Activated T-helper 9 cell treated with anti-CD3 and anti-CD28 coated beads, Interleukin-2, amount 50 U/mL, for 16 hours (primary cell): ENCODE data around the gene SOHLH1.
A peak's percentile ranks its signal among the peaks of the same experiment; 100 is the strongest.

Experiments used
- DNase-seq: peaks from one replicate; pipeline ENCODE4 v3.0.0-alpha.2; 2020; ENCODE audit warnings: low read depth

SOHLH1 gene

DNA sequence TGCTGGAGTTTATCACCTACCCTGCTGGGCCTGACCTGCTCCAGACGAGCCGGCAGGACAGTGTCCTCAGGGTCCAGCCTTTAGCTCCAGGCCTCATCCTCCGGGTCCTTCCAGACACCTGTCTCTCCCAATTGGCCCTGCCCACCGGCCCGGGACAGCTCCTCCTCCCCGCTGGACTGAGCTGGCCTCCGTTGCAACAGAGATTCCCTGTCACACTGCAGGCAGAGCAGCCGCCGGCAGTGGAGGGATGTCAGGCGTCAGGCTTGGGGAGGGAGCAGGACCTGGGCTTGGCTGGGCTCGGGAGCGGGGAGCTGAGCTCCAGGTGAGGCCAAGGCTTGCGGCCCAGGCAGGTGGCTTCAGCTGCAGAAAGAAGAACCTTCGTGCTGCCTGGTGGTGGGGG, 4.4 kb upstream of the SOHLH1 start:
- no peak for DNase-seq

DNA sequence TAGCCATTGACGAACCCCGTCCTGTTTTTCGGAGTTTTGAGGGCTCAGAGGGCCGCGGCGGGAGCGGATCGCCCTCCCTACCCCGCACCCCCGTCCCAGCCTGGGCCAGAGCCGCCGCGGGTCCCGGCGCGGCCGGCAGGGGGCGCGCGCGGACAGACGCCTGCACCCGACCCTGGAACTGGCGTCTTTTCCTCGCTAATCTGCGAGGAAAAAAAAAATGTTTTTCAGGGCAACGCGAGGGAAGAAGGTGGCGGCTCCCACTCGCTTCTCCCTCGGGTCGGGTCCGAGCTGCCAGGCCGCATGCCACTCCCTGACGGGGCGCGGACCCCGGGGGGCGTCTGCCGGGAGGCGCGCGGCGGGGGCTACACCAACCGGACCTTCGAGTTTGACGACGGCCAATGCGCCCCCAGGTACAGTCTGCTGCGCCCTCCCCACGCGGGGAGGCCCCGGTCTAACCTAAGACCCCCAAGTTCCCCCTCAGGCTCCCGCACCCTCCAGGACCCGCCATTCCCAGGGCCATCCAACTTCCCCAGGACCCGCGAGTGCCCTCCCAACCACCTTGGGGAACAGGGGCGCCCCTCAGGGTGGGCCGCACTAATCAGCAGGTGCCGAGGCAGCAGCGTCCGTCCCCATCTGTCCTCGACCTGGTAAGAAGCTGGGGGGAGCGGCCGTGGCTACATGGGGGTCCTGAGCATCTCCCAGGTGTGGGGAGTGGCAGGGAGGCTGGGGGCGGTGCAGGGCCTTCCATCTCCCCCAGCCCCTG, 2.9 kb upstream of the SOHLH1 start, which contains the start of gene KCNT1:
Gene KCNT1, plus strand, starts transcription at position 227 of the 763 bp plus-strand sequence. Its CDS starts 74 bp downstream, at position 301.
- DNase-seq = peak; percentile 18

DNA sequence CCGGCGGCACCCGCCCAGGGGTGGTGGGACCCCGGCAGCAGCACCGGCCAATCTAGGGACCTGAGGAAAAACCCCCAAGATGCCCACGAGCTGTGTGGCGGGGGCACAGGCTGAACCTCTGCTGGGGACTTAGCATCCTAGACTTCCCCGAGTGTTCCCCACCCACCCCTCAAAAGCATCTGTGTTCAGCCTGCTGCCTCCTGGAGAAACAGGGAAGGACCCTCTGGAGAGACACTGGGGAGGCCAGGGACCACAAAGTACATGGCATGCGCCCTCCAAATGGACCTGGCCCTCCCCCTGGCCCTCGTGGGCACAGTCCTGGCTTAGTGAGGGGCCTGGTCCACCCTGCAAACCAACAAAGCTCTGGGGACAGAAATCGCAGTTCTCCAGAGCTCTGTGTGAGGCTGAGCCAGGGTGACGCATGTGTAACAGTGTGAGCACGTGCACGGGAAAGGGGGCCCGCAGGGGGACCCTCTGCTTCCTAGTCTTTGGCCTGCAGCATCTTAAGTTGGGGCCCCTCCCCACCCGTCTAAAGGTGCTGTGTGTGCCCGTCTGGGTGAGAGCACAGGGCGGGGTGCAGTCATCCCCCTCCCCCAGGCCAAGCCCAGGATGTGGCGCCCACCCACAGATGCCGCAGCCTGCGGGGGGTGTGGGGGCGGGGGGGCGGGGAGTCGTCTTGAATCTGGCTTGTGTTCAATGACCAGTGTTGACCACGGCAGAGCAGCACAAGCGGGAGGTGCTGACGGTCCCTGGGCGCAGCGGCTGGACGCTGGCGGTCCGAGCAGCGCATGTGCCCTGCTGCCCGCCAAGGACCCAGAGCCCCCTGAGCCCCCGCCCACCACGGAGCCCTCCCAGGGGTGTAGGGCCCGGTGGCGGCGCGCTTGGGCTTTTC, 2.0 kb upstream of the SOHLH1 start:
- no peak for DNase-seq

DNA sequence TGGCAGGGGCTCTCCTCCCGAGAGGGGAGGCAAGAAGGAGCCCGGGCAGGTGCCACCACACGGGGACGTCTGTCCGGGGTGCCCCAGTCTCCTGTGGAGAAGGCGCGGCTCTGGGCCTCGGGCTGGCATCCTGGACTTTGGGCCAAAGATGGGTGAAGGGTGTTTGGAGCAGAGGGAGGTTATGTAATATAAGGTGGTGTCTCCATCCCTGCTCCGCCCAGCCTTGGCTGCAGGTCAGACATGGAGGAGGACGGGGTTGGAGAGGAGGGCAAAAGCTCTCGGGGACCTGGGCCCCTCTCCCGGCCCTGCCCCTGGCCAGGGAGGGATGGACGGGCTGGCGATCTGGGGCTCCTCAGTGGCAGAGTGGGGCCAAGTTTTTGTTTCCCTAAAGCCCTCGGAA, 1.2 kb upstream of the SOHLH1 start:
- DNase-seq = no peak

DNA sequence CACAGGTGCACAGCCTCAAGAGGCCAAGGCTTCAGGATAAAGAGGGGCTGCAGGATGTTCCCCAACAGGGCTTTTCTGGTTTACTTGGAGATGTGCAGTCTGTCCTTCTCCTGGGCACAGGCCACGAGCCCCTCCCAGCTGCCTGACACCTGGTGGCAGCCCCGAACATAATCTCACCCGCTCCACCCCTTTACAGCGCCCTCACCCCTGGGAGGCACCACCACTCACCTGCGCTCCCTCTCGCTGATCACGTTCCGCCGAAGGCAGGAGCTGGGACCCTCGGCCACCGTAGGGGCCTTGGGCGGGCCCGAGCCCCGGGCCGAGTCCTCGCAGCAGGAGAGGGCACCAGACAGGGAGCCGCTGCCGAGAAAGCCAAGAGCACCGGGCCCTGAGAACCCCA, 514 bp downstream of the SOHLH1 start:
- no peak for DNase-seq

DNA sequence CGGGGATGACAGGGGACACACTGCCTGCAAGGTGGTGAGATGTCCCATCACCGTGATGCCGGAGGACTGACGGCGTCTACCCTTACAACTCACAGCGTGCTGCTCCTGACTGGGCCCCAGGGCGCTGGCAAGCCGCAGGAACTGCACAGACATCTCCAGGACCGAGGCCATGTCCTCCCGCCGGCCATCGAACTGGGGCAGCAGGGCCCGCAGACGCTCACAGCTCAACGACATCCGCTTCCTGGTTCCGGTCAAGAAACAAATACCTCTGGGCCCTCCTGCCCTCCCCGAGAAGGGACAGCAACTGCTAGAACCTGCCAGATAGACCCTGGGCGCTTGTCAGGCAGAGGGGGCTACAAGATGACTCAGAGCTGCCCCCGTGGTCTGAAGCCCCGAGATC, 1.0 kb downstream of the SOHLH1 start:
- DNase-seq = no peak

DNA sequence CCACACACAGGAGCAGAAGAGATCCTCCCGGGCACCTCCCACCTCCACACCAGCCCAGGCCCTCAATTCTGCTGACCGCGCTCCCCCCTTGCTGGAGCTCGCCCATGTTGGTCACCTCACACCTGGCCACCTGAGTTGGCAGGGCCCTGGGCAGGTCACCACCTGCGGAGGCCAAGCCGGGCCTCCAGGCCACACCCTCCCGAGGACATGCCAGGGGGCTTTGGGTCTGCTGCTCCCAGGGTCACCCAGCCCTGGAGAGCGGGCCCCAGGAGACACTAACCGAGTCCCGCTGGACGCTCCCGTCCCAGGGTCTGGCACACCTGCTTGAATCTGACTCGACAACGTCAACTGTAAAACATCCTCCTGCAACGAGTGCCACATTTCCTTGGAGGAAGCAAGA, 2.1 kb downstream of the SOHLH1 start:
- no peak for DNase-seq

DNA sequence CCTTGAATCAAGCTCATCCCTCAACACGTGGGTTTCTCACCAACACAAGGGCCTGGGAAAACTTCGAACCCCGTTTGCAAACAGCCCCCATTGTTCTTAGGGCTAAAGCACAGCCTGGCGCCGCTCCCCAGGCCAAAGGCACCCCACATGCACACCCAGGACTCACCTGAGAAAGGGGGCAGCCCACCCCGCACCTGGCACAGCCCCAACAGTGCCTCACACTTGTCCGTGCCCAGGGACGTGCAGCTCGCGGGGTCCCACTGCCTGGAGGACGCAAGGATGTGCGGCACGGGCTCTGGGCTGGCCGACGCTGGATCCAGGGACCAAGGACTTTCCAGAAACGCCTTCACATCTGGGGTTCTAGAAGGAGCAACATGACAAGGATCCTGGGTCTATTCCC, 2.8 kb downstream of the SOHLH1 start:
- DNase-seq = no peak

DNA sequence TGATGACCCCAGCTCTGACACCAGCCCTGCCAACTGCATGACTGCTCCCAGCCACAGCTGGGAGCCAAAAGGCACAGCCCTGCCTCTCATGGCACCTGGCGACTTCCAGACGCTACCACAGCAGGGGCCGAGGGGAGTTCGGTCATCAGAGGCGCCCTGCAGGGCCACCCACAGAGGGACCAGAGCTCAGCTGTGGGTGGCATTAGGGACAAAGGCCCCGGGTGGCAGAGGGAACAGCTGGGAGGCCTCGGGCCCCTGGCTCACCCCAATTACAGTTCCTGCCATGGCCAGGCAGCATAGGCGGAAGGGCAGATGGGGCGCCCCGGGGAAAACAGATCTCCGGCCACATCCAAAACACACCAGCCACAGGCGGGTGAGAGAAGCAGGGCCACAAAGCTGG, 3.6 kb downstream of the SOHLH1 start:
- DNase-seq = no peak

DNA sequence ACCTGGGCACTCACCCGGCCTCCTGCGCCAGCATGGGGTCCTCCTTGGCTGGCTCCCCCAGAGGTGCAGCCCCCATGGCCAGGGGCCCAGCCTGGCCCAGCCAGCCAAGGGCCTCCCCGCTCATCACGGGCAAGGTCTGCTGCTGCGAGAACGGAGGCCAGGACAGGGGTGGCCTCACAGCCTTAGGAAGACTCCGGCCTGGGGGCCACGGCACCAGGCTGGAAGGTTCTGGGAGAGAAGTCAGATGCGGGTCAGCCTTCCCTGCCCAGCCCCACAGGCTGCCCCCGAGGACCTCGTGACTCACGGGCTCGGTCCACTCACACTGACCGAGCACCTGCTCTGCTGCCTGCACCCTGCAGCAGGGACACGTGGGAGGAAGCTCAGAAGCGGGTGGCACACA, 4.2 kb downstream of the SOHLH1 start:
- no peak for DNase-seq

DNA sequence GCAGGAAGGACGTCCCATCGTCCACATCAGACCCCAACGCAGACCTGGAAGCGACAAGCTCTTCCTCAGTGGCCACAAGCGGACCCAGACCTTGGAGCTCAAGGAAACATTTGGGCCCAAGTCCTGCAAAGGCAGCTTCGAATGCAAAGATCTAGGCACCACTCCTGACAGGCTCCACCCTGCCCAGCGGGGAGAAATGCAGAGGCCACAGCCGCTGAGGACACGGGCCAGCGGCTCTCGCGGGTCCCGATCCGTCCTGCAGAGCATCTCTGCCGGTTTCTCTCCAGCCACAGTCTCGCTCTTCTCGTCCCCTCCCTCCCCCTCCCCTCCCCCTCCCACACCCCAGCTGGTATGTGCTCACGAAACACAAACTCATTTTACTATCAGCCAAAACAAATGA, 4.9 kb downstream of the SOHLH1 start:
- DNase-seq = no peak

DNA sequence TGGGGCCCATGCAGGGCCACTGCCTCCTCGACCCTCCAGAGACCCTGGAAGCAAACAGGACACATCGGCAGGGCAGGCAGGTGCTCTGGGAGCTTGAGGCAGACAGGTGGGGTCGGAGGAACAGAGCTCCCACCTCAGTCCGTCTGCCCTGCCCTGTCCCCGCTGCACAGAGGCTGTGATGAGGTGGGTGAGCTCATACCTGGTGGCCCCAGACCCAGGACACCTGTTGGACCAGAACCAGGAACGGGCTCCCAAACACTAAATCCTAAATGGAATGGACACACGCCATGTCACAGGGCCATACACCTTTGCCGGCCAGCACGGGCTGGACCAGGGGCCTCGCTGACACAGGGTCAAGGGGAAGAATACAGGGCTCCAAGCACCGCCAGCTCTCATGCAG, 5.5 kb downstream of the SOHLH1 start:
- no peak for DNase-seq

DNA sequence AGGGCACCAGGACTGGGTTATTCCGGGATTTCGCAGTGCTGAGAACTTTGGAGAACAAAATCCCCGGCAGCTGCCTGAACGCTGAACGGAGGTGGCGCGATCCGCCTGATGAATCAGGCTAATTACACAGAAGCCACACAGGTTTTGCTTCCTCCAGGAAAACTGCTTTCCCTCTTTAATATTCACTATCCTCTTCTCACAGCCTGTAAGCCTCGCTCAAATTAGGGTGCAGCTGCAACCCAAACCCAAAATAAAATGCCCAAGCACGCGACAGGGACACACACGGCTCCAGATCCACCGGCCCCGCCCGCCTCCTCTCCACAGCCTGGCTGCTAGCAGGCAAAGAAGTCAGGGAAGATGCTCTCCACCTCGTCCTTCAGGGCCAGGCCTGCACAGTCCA, 6.0 kb downstream of the SOHLH1 start:
- DNase-seq = no peak

DNA sequence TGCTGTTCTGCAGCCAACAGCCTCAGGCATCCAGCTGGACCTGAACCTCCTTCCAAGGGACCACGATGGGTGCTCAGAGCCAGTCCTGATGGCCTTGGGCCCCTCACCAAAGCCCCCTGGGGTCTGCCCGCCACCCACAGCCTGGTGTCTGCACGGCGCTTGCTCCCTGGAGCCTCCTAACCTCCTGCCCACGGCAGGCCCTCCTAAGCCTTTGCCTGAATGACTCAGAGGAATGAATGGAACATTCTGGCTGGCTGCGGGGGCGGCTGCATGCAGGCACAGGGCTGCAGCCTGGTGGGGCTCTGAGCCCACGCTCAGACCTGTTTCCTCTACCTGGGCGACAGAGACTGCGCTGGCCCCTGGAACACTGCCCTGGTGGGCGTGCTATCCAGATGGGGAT, 6.9 kb downstream of the SOHLH1 start:
- DNase-seq = no peak

DNA sequence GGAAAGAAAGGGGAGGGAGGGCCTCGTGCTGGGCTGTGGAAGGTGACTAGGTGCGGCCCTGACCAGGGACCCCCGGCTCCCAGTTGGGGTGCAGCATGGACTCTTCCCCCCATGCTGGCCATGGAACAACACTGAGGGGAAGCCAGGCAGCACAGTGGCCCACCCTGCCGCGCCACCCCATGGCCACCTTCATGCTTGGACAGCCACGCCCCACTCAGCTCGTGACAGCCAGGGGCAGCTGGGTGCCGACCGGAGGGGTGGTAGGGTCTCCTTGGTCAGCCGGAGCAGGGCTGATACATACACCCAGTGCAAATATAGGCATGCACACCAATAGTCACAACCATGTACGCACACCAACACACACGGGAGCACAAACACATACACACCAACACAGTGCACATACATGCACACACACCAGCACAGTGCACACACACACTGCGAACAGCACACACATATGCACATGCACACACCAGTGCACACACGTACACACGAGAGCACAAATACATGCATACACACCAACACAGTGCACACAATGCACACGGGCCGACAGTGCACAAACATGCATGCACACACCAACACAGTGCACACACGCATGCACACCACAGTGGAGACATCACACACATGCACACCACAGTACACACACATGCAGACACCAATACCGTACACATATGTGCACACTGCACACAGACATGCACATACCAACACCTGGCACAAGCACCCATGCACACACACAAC, 8.3 kb downstream of the SOHLH1 start:
- DNase-seq = no peak

DNA sequence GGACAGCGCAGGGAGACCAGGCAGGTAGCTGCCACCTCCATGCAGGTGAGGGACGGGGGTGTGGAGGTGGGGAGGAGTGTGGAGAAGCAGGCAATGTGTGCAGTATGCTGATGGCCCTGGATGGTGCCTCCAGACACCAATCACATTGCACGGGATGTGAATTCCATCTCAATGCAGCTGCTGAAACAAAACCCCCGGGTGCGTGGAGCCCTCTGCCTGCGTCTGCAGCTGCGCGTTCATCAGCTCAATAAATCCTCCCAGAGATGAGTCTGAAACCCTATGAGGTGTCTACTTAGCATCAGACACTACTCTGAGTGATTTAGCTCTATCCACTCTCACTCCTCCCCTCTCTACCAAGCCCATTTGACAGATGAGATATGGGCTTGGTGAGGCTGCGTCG, 10.3 kb downstream of the SOHLH1 start:
- DNase-seq = no peak

DNA sequence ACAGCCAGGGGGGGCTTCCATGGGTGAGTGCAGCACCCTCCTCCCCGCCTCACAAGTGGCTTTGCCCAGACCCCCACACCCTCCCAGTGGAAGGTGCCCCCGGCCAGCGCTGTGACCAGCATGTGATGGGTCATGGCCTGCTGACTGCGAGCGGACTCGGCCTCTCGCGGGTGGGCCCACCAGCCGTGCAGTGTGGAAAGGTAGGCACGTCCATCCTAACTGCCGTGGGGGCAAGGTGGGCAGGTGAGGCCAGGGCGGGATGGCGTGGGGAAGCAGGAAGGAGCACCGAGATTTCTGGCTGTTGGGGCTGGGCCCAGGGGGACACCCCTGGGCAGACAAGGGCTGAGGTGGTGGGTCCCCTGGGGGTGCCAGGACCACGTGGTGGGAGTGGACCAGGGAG, 12.1 kb downstream of the SOHLH1 start:
- no peak for DNase-seq

DNA sequence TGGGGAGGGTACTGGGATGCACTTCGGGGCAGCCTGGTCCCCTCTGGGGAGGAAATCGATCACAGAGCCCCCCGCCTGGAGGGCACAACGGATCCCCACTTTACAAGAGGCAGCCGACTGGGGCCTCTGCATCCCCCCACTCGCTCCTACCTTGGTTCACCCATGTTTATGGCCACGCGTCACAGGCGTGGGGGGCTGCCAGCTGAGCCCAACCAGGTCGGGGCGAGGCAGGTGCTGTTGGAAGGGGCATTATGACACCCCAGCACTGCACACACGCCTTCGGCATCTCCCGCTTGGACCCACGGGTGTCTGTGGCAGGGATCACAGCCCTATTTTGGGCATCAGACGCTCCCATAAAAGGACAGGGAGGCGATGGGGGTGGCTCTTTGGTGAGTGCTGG, 14.6 kb downstream of the SOHLH1 start:
- DNase-seq = no peak

DNA sequence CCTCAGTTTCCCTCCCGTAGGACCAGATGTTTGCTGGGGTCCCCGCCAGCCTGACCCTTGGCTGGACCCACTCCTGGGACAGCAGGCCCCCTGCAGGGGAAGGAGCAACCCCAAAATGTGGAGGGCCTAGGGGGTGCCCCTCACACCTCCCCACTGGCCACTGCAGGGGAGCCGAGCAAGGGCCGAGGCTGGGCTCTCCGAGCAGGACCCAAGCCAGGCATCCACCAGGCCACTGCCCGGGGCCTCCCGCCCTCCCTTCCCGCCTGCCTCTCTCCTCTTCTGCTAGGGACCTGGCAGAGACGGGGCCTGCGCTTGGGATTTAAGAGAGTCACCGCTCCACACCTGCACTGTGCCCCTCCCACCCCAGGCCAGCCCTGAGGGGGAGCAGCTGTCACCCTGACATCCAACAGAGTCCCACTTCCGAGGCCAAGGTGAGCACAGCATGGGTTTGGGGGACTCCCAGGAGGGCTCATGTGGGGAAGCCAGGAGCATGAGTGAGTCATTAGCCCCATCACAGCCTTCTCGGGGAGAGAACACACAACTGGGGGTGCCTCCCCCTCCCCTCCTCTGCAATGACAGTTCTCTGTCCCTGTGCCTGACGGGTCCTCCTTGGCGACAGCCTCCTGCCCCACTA, 15.8 kb downstream of the SOHLH1 start:
- DNase-seq = no peak

DNA sequence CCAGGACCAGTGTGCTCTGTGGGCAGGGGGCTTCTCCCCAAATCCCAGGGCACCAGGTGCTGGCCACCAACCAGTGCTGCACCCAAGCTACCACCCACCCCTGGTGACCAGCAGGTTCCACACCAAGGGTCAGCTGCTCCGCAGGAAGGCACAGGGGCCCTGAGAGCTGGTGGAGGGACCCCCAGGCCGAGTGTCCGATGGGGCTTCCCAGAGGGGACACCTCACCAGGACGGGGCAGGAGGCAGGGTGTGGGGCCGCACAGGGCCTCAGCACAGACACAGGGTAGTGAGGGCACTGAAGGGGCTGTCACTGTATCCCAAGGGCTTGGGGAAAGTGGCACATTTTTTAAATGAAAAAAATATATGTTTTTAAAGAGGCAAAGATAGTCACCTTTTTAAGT, 18.1 kb downstream of the SOHLH1 start:
- no peak for DNase-seq

DNA sequence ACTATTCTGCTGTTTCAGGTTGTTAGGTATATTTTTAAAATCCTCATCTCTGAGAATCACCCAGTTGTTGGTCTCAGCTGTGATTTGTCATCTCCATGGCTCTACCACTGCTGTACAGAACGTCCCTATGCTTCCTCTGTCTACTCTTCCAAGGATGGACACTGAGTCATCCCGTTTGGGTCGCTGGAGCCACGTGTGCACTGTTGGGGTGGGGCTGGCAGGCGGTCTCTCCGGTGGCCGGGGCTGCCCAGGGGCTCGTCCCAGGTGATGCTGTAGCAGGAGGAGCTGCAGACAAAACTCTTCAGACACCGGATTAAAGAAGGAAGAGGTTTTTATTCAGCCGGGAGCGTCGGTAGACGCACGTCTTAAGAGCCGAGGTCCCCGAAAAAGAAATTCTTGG, 19.2 kb downstream of the SOHLH1 start:
- DNase-seq = no peak
